ENCODE data around the gene IFI16. TPM values are rescaled to one million over a fixed set of nuclear protein-coding genes. Genes with fewer than 3 reads are reported as not detected.

The IFI16 gene
- total RNA-seq, 1 experiment from 2014 or later = 2.9 TPM

DNA sequence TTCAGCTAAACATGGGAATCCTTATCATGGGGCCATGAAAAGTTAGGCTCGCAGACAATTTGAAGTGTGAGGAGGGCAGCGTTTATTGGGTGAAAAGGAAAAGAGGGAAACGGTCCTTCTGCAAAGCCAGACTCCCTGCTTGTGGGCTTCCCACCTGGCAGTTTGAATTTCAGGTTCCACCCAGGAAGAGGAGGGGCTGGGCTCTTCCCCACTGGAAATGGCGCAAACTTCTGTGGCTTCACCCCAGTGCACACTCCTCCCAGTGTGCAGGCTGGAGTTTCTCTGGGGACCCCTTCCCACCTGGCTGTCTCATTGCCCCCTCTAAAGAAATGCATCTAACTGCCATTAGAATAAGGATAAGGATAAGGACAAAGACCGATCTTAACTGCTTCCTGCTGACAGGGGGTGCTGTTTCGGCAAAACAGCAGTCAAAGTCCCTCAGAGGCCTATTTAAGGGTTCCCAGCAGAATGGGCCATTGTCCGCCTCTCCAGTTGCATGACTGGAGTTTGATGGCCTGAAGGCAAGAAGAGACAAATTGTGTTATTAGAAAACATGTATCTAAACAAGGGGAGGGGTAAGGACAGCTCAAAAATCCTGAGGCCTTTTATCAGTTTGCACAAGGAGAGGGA lies 46.5 kb downstream of the IFI16 start:
- no peak overlapping the region for H2AFZ ChIP-seq (ENCODE audit: low read length)
- H3K23me2 ChIP-seq (ENCODE audit: insufficient read length, low read depth, low read length, poor library complexity, severe bottlenecking) = no peaks in the 10 kb centered on the region
- TF ChIP-seq, protein P1, sequence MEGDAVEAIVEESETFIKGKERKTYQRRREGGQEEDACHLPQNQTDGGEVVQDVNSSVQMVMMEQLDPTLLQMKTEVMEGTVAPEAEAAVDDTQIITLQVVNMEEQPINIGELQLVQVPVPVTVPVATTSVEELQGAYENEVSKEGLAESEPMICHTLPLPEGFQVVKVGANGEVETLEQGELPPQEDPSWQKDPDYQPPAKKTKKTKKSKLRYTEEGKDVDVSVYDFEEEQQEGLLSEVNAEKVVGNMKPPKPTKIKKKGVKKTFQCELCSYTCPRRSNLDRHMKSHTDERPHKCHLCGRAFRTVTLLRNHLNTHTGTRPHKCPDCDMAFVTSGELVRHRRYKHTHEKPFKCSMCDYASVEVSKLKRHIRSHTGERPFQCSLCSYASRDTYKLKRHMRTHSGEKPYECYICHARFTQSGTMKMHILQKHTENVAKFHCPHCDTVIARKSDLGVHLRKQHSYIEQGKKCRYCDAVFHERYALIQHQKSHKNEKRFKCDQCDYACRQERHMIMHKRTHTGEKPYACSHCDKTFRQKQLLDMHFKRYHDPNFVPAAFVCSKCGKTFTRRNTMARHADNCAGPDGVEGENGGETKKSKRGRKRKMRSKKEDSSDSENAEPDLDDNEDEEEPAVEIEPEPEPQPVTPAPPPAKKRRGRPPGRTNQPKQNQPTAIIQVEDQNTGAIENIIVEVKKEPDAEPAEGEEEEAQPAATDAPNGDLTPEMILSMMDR (conservative IDR thresholded peaks at IDR 0.05) = peak; percentile 67
- no peak overlapping the region for H2BK5ac ChIP-seq (ENCODE audit: insufficient read length, low read length)
- H3K36me3 Mint-ChIP-seq (ENCODE audit: insufficient read depth in 1 of 3, low read depth in 3 of 3) = peaks cover 0 to 6% (median 0%) of the 10 kb centered on the region in 3 experiments; a peak in 2 of 7 replicates
- H4K8ac ChIP-seq (replicated peaks; ENCODE audit: insufficient read length, low read depth, low read length) = no peak overlapping the region
- H3K79me2 ChIP-seq (ENCODE audit: insufficient read depth, low read length) = no peaks in the 10 kb centered on the region
- no peak overlapping the region for H3K9ac ChIP-seq (ENCODE audit: extremely low read depth, insufficient read length, low read length)
- H4K91ac ChIP-seq (ENCODE audit: insufficient read length, low read depth, low read length) = no peak overlapping the region
- no peak overlapping the region for H2BK20ac ChIP-seq (ENCODE audit: low read depth, low read length, poor library complexity, severe bottlenecking)
- H3K79me1 ChIP-seq (ENCODE audit: insufficient read depth, low read depth, low read length, poor library complexity, severe bottlenecking) = no peaks in the 10 kb centered on the region
- H3T11ph ChIP-seq (ENCODE audit: low read length) = no peak overlapping the region
- DNase-seq = peak; percentile 64
- no peak overlapping the region for H3K4me3 Mint-ChIP-seq
- H2BK15ac ChIP-seq (ENCODE audit: low read depth, low read length) = no peak overlapping the region
- H4K5ac ChIP-seq (ENCODE audit: insufficient read length, low read depth, low read length) = no peak overlapping the region
- no peak overlapping the region for H3K14ac ChIP-seq (ENCODE audit: insufficient read depth, low read length)
- no peak overlapping the region for H2BK12ac ChIP-seq (ENCODE audit: insufficient read length, low read depth, low read length)
- H3K9me3 ChIP-seq (ENCODE audit: control insufficient read depth, low read depth, low read length) = no peaks in the 10 kb centered on the region
- H3K27me3 ChIP-seq (ENCODE audit: insufficient read depth, low read length) = no peaks in the 10 kb centered on the region
- no peaks in the 10 kb centered on the region for H3K9me3 Mint-ChIP-seq
- WGBS (ENCODE audit: extremely low coverage, insufficient read length, low lambda C conversion rate) = no CpG with 5 or more reads among the region's 7 CpGs
- no peaks in the 10 kb centered on the region for H3K27me3 Mint-ChIP-seq (ENCODE audit: low read depth)
- no peak overlapping the region for H2BK120ac ChIP-seq (ENCODE audit: low read depth, low read length, poor library complexity, severe bottlenecking)
- H3K18ac ChIP-seq (ENCODE audit: insufficient read length, low read depth, low read length) = no peak overlapping the region
- no peak overlapping the region for H3K4ac ChIP-seq (ENCODE audit: low read depth, low read length)
- no peaks in the 10 kb centered on the region for H4K20me1 ChIP-seq (ENCODE audit: control insufficient read depth, insufficient read depth, insufficient read length)
- H3K27ac Mint-ChIP-seq = no peak overlapping the region
- H3K23ac ChIP-seq (ENCODE audit: insufficient read length, low read depth, low read length) = no peak overlapping the region
- no peak overlapping the region for H3K4me2 ChIP-seq (ENCODE audit: insufficient read depth, insufficient read length, low read length)
- no peak overlapping the region for H3K27ac ChIP-seq (ENCODE audit: insufficient read length, low read depth, low read length)
- no peaks in the 10 kb centered on the region for H3K4me1 ChIP-seq (ENCODE audit: insufficient read depth, low read length)
- H3K4me1 Mint-ChIP-seq = peaks cover 9 to 12% of the 10 kb centered on the region in 2 experiments
- no peak overlapping the region for H3K56ac ChIP-seq (ENCODE audit: insufficient read length, low read depth, low read length)
- H2AK5ac ChIP-seq (ENCODE audit: insufficient read length, low read length) = no peak overlapping the region
